H1 (cell line): ENCODE results near the gene NOC2L. TPM values are rescaled to one million over a fixed set of nuclear protein-coding genes. Genes with fewer than 3 reads are reported as not detected.

Experiments
- ATF2 ChIP-seq: IDR thresholded peaks from 2 replicates; pipeline ENCODE4 v1.6.1; 2012; ENCODE audit warnings: low read length, inconsistent platforms
- NRF1 ChIP-seq: IDR thresholded peaks from 2 replicates; pipeline ENCODE4 v1.6.1; 2011; ENCODE audit warnings: mild to moderate bottlenecking, low read depth, low read length, improper control_type of control experiment
- RNF2 ChIP-seq: fragments of 200-900, 300-1000 bp; sonication (generic); IDR thresholded peaks from 2 replicates; pipeline ENCODE4 v1.7.1; 2016; ENCODE audit warnings: borderline replicate concordance, low read depth, mild to moderate bottlenecking, antibody characterized with exemption, low read length; ENCODE audit not compliant: poor library complexity, severe bottlenecking; ENCODE audit errors: missing control alignments
- SUZ12 ChIP-seq: fragments of 200-600 bp; sonication (generic); IDR thresholded peaks from 2 replicates; pipeline ENCODE4 v1.6.1; 2012; ENCODE audit warnings: mild to moderate bottlenecking, inconsistent platforms, low read length, moderate library complexity, mixed read lengths
- polyA plus RNA-seq, 7 experiments: library from polyadenylated mRNA; depleted of rRNA in 3 of 7; stranded (reverse) in 5 of 7; unstranded in 2 of 7; fragments of >200 nt in 5 of 7; fragments of 200-250 nt in 2 of 7; gene quantifications; 1 replicate in 5 of 7; 2 replicates in 1 of 7; 4 replicates in 1 of 7; pipeline versions ENCODE4 v1.2.1 to v1.2.3, GENCODE V29; 2011 to 2013; ENCODE audit warnings: missing spikeins in 2 of 7, mixed read lengths in 2 of 7
- total RNA-seq: library from RNA; stranded (reverse); fragmentation: NEBNext Ultra II Directional; extraction: Animal tissue kit (Norgen Biotek cat#: 25700); gene quantifications from 2 replicates; pipeline ENCODE4 v1.2.1, GENCODE V29; 2021

The NOC2L gene
- total and polyA plus RNA-seq, 2 of the 8 experiments (the other 6 are each of a cell fraction or from before 2014, with no cell fraction given) = 74.7 to 130 TPM

DNA sequence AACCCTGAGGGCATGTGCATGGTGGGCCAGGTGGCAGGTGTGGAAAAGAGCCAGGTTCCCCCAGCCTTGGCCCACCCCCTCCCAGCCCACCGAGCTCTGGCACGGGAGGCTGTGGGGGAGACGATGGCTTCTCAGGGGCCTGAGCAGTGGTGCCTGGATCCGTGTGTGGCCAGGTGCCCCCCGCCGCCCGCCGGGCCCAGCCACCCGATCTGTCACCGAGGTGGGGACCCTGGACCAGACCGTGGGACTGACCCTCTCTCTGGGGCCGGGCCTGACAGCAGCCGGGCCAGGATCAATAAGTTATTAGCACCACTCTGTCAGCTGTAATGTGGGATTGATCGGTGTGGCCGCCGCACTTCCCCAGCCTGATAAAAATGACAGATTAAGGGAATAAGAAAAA, 21.5 kb downstream of the NOC2L start (continued):
- TF ChIP-seq NRF1 (no peak), RNF2 (no peak), ATF2 (no peak), SUZ12 (no peak)
